ENCODE results near the gene COQ3.
A peak's percentile ranks its signal among the peaks of the same experiment; 100 is the strongest.

Gene COQ3

GRCh38 chr6:99333068-99333467 is 60.9 kb downstream of the COQ3 start:
- DNase-seq (ENCODE audit: low read depth) = no peak

DNA sequence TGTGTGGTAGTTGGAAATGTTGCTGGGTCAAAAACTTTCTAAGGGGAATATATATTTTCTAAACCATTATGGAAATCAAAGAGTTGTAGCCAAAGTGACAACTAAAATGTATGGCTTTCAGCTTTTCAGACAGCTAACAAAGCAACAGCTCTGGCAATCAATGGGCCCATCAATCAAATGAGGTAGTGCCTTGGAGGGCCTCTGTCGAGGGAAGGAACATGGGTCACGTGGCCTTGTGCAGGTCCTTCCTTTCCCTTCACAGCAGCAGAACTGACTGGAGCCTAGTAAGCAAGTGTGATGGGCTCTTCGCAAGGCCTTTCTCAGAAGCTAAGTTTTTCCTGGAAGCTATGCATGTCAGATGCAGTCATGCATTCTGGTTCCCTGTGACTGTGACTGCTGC is 62.5 kb downstream of the COQ3 start:
- DNase-seq (ENCODE audit: low read depth) = no peak

DNA sequence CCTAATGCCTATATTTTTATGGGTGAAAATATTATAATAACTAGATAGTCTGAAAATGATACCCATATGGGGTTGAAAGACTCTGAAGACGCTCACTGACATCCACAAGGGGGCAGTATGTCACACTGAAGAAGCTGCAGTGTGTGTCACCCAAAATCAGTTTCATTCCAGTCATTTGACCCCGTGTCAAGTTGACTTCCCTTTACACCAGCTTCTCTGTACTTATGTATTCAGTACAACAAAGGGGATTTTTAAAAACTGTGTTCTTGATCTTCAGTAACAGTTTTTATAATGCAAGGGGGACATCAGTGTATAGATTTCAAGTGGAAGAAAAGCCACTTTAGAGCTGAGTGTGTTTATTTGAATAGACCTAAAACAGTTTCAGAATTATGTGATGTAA is 63.8 kb downstream of the COQ3 start:
- DNase-seq (ENCODE audit: low read depth) = peak; percentile 50

DNA sequence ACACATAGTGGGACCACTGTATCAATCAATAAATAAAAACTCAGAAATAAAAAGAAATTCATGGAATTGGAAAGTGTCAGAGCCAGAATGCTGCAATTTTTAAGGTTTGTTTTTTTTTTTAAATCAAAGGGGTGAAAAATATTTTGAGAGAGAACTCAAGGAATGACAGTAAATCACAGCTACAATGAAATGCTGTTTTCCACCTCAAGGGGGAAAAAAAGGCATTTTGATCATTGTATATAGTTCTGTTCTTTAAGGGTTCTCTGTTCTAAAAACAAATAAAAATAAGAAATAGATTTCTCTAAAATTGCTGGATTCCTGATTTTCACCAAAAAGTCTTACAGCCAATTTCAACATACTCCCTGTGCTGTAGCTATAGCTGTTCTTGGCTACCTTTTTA is 69.0 kb downstream of the COQ3 start:
- DNase-seq (ENCODE audit: low read depth) = no peak
